Measurements from ENCODE around the gene PCDH9. TPM values are rescaled to one million over a fixed set of nuclear protein-coding genes. Genes with fewer than 3 reads are reported as not detected.

The PCDH9 gene
- total RNA-seq, 1 donor from 2014 or later = 9.8 TPM

- Mint-ChIP-seq H3K9me3 (ENCODE audit: low read depth) (peaks cover 3% of the 10 kb centered on the region), H3K4me3 (ENCODE audit: unreplicated experiment) (no peak overlapping the region), H3K36me3 (ENCODE audit: low read depth) (no peaks in the 10 kb centered on the region), H3K27me3 (ENCODE audit: low read depth) (no peaks in the 10 kb centered on the region), H3K27ac (ENCODE audit: unreplicated experiment) (no peak overlapping the region), H3K4me1 (ENCODE audit: low read depth) (no peaks in the 10 kb centered on the region)
- no peak for DNase-seq (ENCODE audit: low spot score)
- no peak for TF ChIP-seq CTCF (IDR thresholded peaks at IDR 0.05)
Measured at GRCh38 chr13:66847541-66847940, 382.6 kb downstream of the PCDH9 start.

DNA sequence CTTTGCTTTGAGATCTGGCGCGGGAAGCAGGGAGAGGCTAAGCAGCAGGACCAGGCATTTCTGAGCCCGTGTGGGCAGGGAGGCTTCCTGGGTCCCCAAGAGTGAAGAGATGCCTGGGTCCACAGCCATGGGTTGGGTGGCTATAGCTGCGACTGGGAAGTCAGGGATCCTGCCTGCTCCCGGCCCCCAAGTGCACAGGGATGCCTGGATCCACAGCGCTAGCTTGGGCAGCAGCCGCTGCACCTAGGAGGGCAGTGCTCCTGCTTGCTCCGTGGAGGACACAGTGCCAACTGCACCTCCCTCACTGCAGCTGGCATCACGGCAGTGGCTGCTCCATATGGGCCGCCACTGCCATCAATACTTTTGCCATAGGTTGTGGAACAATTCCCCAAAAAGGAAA is 384.7 kb downstream of the PCDH9 start:
- Mint-ChIP-seq H3K9me3 (ENCODE audit: low read depth) (no peaks in the 10 kb centered on the region), H3K4me1 (ENCODE audit: low read depth) (no peaks in the 10 kb centered on the region), H3K36me3 (ENCODE audit: low read depth) (no peaks in the 10 kb centered on the region), H3K27me3 (ENCODE audit: low read depth) (no peaks in the 10 kb centered on the region), H3K4me3 (ENCODE audit: unreplicated experiment) (no peak overlapping the region), H3K27ac (ENCODE audit: unreplicated experiment) (no peak overlapping the region)
- DNase-seq (ENCODE audit: low spot score) = no peak
- TF ChIP-seq CTCF (IDR thresholded peaks at IDR 0.05) = no peak

GRCh38 chr13:66844933-66845332 is 385.2 kb downstream of the PCDH9 start:
- Mint-ChIP-seq H3K9me3 (ENCODE audit: low read depth) (no peaks in the 10 kb centered on the region), H3K27me3 (ENCODE audit: low read depth) (no peaks in the 10 kb centered on the region), H3K36me3 (ENCODE audit: low read depth) (no peaks in the 10 kb centered on the region), H3K4me1 (ENCODE audit: low read depth) (no peaks in the 10 kb centered on the region), H3K4me3 (ENCODE audit: unreplicated experiment) (no peak overlapping the region), H3K27ac (ENCODE audit: unreplicated experiment) (no peak overlapping the region)
- TF ChIP-seq CTCF (IDR thresholded peaks at IDR 0.05) = no peak
- no peak for DNase-seq (ENCODE audit: low spot score)

DNA sequence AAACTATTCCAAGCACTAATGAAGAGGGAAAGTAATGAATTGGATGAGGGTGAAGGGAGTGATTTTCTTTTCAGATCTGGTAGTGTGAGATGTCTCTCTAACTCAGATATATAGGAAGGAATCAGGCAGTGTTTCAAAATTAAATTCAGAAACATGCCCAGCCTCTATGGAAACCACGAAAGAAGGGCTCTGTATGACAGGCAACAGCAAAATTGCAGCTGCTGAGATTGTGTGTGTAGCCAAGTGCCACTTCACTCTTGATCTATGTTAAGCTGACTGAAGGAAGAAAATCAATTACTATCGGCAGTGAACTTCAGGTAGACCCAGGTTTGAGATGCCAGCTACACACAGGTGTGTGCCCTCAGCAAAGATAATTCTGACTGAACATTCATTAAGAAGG is 387.4 kb downstream of the PCDH9 start:
- no peaks in the 10 kb centered on the region for H3K27me3 Mint-ChIP-seq (ENCODE audit: low read depth)
- no peaks in the 10 kb centered on the region for H3K9me3 Mint-ChIP-seq (ENCODE audit: low read depth)
- no peak for TF ChIP-seq CTCF (IDR thresholded peaks at IDR 0.05)
- no peaks in the 10 kb centered on the region for H3K4me1 Mint-ChIP-seq (ENCODE audit: low read depth)
- H3K27ac Mint-ChIP-seq (ENCODE audit: unreplicated experiment) = no peak overlapping the region
- DNase-seq (ENCODE audit: low spot score) = no peak
- H3K36me3 Mint-ChIP-seq (ENCODE audit: low read depth) = no peaks in the 10 kb centered on the region
- H3K4me3 Mint-ChIP-seq (ENCODE audit: unreplicated experiment) = no peak overlapping the region

DNA sequence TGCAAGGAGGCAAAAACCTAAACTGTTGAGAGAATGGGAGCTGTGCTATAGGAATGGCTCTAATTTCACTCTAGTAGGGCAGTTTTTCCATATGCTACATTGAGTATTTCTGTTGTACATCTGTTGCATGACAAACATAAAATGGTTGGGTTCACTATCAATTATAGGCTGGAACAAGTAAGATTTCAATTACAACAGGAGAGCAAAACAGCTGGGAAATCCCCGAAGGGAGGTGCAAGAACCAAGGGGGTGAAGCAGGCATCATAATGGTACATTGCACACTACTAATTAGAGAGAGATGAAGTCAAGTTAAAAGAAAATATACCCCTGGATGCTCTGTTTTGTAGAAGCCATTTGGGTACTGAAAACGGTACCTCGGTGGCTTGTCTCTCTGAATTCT is 389.5 kb downstream of the PCDH9 start:
- Mint-ChIP-seq H3K27me3 (ENCODE audit: low read depth) (no peaks in the 10 kb centered on the region), H3K4me1 (ENCODE audit: low read depth) (no peaks in the 10 kb centered on the region), H3K9me3 (ENCODE audit: low read depth) (no peaks in the 10 kb centered on the region), H3K27ac (ENCODE audit: unreplicated experiment) (no peak overlapping the region), H3K4me3 (ENCODE audit: unreplicated experiment) (no peak overlapping the region), H3K36me3 (ENCODE audit: low read depth) (no peaks in the 10 kb centered on the region)
- DNase-seq (ENCODE audit: low spot score) = no peak
- TF ChIP-seq CTCF (IDR thresholded peaks at IDR 0.05) = no peak
